Naive thymus-derived CD8-positive, alpha-beta T cell (primary cell): ENCODE measurements around the gene NRXN3. TPM values are rescaled to one million over a fixed set of nuclear protein-coding genes. Genes with fewer than 3 reads are reported as not detected.

Experiments used
- ATAC-seq, 2 donors: fragments of 150-1000 bp; cut with Tn5 transposase in 1 of 2; sonication (Bioruptor Pico), chemical (Tn5 transposase) in 1 of 2; 1 replicate in 1 of 2; 2 replicates in 1 of 2; pipeline ENCODE4 v1.10.0; 2021; ENCODE audit warnings: mild to moderate bottlenecking in 2 of 2, moderate library complexity in 2 of 2
- POLR2A ChIA-PET: fragments of 350-600 bp; sonication (Branson Sonifier 250); formaldehyde crosslinking; loops from one replicate; lab custom pipeline; 2021; ENCODE audit warnings: antibody characterized with exemption; lab: Charles Lee
- DNase-seq, 10 donors: peaks; one replicate each; pipeline versions ENCODE4 v3.0.0 to v3.0.0-alpha.2; 2020 to 2022
- H3K27ac Mint-ChIP-seq, 10 donors: one replicate each; pipeline ENCODE4 v1.8.0; 2020 to 2022; ENCODE audit warnings: mild to moderate bottlenecking in 10 of 10, mixed read lengths in 10 of 10, moderate library complexity in 4 of 10, inconsistent platforms in 1 of 10
- H3K27me3 Mint-ChIP-seq, 5 donors: one replicate each; pipeline ENCODE4 v1.8.0; 2021 to 2022; ENCODE audit warnings: mixed read lengths in 5 of 5
- H3K36me3 Mint-ChIP-seq, 3 donors: one replicate each; pipeline ENCODE4 v1.8.0; 2020 to 2022; ENCODE audit warnings: mixed read lengths in 3 of 3, mild to moderate bottlenecking in 2 of 3, inconsistent platforms in 1 of 3
- H3K4me1 Mint-ChIP-seq, 4 donors: one replicate each; pipeline ENCODE4 v1.8.0; 2021 to 2022; ENCODE audit warnings: mixed read lengths in 4 of 4
- H3K4me3 Mint-ChIP-seq, 10 donors: one replicate each; pipeline ENCODE4 v1.8.0; 2020 to 2022; ENCODE audit warnings: mild to moderate bottlenecking in 10 of 10, mixed read lengths in 10 of 10, moderate library complexity in 6 of 10, inconsistent platforms in 1 of 10
- H3K9me3 Mint-ChIP-seq, 9 donors: one replicate each; pipeline ENCODE4 v1.8.0; 2020 to 2022; ENCODE audit warnings: mixed read lengths in 9 of 9, mild to moderate bottlenecking in 3 of 9, inconsistent platforms in 1 of 9, moderate library complexity in 1 of 9
- polyA plus RNA-seq, 3 donors: library from polyadenylated mRNA; unstranded; fragments of 300-500 nt; fragmentation: Illumina TruSeq; gene quantifications; one replicate each; pipeline ENCODE4 v1.2.3, GENCODE V29; 2021
- total RNA-seq, 8 experiments: library from RNA in 2 of 8; stranded (reverse) in 2 of 8; gene quantifications; one replicate each; pipeline ENCODE4 v1.2.3 and lab custom pipeline; 2021 to 2026

The NRXN3 gene
- total and polyA plus RNA-seq, 5 experiments from 2014 or later: not detected

DNA sequence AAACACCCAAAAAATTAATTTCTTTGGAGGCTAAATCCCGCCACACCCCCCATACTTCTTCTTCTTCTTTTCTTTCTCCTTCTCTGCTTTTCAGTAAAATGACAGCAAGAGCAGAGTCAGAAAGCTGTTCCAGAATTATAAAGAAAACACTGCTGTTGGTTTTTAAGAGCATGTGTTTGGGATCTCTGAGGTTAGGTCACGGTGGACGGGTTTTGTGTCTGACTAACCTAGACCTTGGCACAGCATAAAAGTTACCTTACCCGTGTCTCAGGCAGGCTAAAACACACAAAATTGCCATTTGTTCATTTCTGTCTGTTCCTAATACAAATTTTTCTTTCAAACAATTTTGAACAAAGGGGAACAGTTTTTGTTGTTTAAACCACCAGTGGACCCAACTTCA, 540.8 kb downstream of the NRXN3 start:
- H3K4me3 Mint-ChIP-seq: no peak overlapping the region
- POLR2A ChIA-PET: no interaction called here

DNA sequence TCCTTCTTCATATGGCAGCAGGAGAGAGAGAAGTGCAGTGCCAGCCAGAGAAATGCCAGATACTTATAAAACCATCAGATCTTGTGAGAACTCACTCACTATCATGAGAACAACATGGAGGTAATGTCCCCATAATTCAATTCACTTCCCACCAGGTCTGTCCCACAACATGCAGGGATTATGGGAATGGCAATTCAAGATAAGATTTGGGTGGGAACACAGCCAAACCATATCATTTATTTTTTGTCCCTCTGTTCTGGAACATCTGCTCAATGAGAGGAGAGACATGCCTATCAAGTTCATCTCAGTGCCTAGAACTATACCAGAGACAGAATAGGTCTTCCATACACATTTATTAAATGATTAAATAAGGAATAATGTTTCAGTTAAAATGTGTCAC, 543.5 kb downstream of the NRXN3 start:
- POLR2A ChIA-PET: no interaction called here
- ATAC-seq (no peak), DNase-seq (no peak)
- H3K9me3 Mint-ChIP-seq: peaks cover 0 to 12% (median 2%) of the 10 kb centered on the region in 9 donors
- H3K4me3 Mint-ChIP-seq: no peak overlapping the region
- H3K27ac Mint-ChIP-seq: no peak overlapping the region
- H3K27me3 Mint-ChIP-seq: peaks cover 0 to 10% (median 0%) of the 10 kb centered on the region in 5 donors
- no peaks in the 10 kb centered on the region for H3K4me1 Mint-ChIP-seq
- no peaks in the 10 kb centered on the region for H3K36me3 Mint-ChIP-seq

More for the DNA sequence above, 540.8 kb downstream of the NRXN3 start:
- H3K36me3 Mint-ChIP-seq: no peaks in the 10 kb centered on the region
- peaks cover 0 to 10% (median 1%) of the 10 kb centered on the region in 5 donors for H3K27me3 Mint-ChIP-seq
- H3K9me3 Mint-ChIP-seq: peaks cover 0 to 12% (median 3%) of the 10 kb centered on the region in 9 donors
- DNase-seq (no peak), ATAC-seq (no peak)
- H3K27ac Mint-ChIP-seq: no peak overlapping the region
- no peaks in the 10 kb centered on the region for H3K4me1 Mint-ChIP-seq

DNA sequence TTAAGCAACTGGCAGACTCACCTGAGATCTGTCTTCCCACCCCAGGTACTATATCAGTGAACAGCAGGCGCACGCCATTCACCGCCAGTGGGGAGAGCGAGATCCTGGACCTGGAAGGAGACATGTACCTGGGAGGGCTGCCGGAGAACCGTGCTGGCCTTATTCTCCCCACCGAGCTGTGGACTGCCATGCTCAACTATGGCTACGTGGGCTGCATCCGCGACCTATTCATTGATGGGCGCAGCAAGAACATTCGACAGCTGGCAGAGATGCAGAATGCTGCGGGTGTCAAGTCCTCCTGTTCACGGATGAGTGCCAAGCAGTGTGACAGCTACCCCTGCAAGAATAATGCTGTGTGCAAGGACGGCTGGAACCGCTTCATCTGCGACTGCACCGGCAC, 544.5 kb downstream of the NRXN3 start:
- Mint-ChIP-seq H3K36me3 (no peaks in the 10 kb centered on the region), H3K9me3 (peaks cover 0 to 12% (median 2%) of the 10 kb centered on the region in 9 donors), H3K27me3 (peaks cover 0 to 10% (median 0%) of the 10 kb centered on the region in 5 donors), H3K4me1 (no peaks in the 10 kb centered on the region), H3K27ac (no peak overlapping the region), H3K4me3 (no peak overlapping the region)
- ATAC-seq (no peak), DNase-seq (no peak)
- POLR2A ChIA-PET: no interaction called here

DNA sequence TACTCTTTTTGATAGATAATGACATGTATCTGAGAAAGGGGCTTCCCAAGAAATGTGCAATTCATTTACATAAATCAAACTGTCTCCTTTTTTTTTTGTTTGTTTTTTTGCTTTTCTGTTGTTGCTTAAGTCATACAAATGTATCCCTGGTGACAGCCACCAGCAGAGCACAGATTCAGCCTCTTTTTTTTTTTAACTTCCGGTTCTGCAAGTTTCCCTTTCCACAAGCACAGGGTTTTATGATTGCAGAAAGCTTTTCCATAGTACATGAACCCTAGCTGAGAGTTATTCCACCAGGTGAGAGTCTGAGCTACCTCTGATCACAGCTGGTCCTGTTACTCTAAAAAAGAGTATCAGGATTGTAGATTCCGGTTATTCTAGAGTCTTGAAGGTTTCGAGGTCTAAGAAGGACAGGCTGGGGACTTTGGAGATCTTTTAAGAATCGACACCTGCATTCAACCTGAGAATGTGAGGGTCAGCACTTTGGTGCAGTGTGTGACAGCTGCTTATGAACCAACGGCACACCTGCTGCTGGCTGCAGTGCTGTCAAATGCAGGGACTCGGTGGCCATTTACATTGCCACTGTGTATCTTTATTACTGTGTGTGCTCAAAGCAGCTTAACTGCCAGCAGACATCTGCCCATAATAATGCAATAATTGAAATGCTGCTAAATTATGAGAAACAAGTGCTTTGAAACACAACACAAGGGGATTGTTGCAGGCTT, 551.7 kb downstream of the NRXN3 start:
- Mint-ChIP-seq H3K4me3 (no peak overlapping the region), H3K27ac (no peak overlapping the region), H3K36me3 (no peaks in the 10 kb centered on the region), H3K4me1 (no peaks in the 10 kb centered on the region), H3K27me3 (peaks cover 0 to 14% (median 2%) of the 10 kb centered on the region in 5 donors), H3K9me3 (no peaks in the 10 kb centered on the region)
- POLR2A ChIA-PET: no interaction called here
- ATAC-seq (no peak), DNase-seq (no peak)

DNA sequence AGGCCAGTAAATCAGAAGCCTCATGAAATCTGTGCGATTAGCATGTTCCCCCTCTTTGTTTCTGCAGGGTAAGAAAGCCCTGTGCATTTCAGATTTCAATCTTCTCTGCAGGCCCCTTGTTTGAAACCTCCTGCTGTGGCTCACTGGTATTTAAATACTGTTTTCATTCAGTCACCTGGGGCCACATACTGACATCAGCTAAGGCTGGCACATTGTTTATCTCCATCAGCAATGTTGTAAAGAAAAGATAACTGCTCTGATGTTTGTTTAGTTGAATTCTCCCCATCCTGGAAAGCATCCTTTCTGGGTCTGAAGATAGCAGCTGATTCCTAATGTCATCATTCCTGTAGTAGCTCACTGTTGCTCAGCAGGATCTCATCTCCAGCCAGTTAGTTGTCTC, 554.9 kb downstream of the NRXN3 start:
- POLR2A ChIA-PET: no interaction called here
- H3K27ac Mint-ChIP-seq: no peak overlapping the region
- ATAC-seq (no peak), DNase-seq (no peak)
- no peaks in the 10 kb centered on the region for H3K4me1 Mint-ChIP-seq
- peaks cover 0 to 14% (median 2%) of the 10 kb centered on the region in 5 donors for H3K27me3 Mint-ChIP-seq
- H3K36me3 Mint-ChIP-seq: no peaks in the 10 kb centered on the region
- no peak overlapping the region for H3K4me3 Mint-ChIP-seq
- no peaks in the 10 kb centered on the region for H3K9me3 Mint-ChIP-seq

DNA sequence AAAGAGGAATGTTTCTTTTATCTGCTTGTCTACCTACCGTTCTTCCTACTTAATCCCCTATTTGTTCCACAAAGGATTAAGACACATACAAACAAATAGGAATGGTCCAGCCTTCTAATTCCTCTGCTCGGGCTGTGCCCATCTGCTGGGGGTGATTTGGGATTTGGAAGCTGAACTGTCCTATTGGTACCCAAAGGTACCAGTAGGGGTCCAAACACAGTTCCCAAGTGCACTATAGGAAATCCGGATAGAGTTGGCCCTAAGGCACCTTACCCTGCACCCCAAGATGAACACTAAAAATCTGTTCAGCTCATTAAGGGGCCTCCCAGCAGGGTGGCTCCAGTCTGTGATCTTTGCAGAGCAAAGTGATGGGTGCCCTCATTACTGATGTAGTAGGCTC, 566.9 kb downstream of the NRXN3 start:
- POLR2A ChIA-PET: no interaction called here
- no peak for ATAC-seq
- no peak overlapping the region for H3K4me3 Mint-ChIP-seq
- peaks cover 0 to 13% (median 0%) of the 10 kb centered on the region in 9 donors for H3K9me3 Mint-ChIP-seq
- DNase-seq: no peak
- H3K27ac Mint-ChIP-seq: no peak overlapping the region
- no peaks in the 10 kb centered on the region for H3K4me1 Mint-ChIP-seq
- peaks cover 0 to 15% (median 0%) of the 10 kb centered on the region in 5 donors for H3K27me3 Mint-ChIP-seq
- H3K36me3 Mint-ChIP-seq: no peaks in the 10 kb centered on the region

DNA sequence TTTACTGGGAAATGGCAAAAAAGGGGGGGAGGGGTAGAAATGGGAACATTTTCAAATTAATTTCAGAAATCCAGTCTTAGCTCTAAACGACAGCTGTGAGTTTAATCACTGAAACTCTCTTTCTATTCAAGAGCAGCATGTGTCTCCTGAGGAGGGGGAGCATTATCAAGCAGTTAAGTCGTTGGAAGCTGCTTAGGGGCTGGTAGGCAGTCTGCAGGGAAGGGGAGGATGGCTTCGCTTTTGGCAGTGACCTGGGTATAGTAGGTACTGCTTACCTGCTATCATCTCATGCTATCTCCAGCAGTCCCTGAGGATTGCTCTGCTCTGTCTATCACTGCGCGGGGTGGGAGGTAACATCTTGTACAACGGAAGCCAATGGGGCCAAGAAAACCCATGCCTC, 567.4 kb downstream of the NRXN3 start:
- Mint-ChIP-seq H3K27ac (no peak overlapping the region), H3K9me3 (peaks cover 0 to 13% (median 0%) of the 10 kb centered on the region in 9 donors), H3K4me3 (no peak overlapping the region), H3K4me1 (no peaks in the 10 kb centered on the region), H3K27me3 (peaks cover 0 to 15% (median 0%) of the 10 kb centered on the region in 5 donors), H3K36me3 (no peaks in the 10 kb centered on the region)
- DNase-seq (no peak), ATAC-seq (no peak)
- POLR2A ChIA-PET: no interaction called here

DNA sequence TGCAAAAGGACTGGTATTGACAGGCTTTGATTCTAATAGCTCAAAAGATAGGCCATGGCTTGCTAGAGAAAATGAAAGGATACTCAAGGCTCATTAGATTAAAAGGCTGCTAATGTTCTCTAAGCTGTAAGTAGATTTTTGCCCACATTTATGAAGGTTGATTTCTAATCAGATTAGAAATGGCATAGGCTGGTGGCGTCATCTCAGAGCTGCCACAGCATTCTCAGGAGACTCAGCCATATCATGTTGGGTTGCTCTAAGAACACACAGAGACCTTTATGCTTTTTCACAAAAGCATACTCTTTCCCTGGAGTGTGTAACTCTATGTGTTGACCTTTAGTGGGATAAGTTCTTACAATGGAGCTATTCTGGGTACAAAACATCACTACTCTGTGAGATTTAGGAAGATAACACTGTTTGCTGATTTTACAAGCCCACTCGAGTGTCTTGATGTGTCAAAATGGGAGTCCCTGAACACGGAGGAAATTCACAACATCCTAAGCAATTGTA, 576.0 kb downstream of the NRXN3 start:
- DNase-seq: no peak
- no peak overlapping the region for H3K27ac Mint-ChIP-seq
- POLR2A ChIA-PET: no interaction called here

DNA sequence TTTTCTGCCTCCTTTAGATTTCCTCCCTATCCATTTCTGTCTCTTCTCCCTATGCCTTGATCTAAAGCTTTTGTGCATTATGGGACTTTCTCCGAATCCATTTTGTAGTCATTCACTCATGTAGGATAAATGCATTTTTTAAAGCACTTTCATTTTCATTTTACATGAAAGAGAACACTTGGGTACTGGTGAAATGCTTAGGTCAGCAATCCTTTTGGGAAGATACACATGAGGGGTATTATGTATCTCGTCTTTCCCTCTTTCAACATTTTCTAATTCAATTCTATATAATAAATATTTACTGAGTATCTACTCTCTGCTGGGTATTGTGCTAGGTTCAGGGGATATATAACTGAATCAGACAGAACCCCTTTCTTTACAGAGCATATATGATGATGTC, 577.6 kb downstream of the NRXN3 start:
- no peak for ATAC-seq
- Mint-ChIP-seq H3K4me3 (no peak overlapping the region), H3K27me3 (peaks cover 0 to 30% (median 3%) of the 10 kb centered on the region in 5 donors), H3K27ac (no peak overlapping the region), H3K36me3 (no peaks in the 10 kb centered on the region), H3K9me3 (peaks cover 0 to 11% (median 0%) of the 10 kb centered on the region in 9 donors), H3K4me1 (no peaks in the 10 kb centered on the region)
- POLR2A ChIA-PET: no interaction called here
- no peak for DNase-seq

More for the DNA sequence above, 576.0 kb downstream of the NRXN3 start:
- ATAC-seq: no peak
- Mint-ChIP-seq H3K27me3 (peaks cover 0 to 13% (median 3%) of the 10 kb centered on the region in 5 donors), H3K9me3 (peaks cover 0 to 11% (median 0%) of the 10 kb centered on the region in 9 donors), H3K36me3 (no peaks in the 10 kb centered on the region), H3K4me3 (no peak overlapping the region), H3K4me1 (no peaks in the 10 kb centered on the region)

DNA sequence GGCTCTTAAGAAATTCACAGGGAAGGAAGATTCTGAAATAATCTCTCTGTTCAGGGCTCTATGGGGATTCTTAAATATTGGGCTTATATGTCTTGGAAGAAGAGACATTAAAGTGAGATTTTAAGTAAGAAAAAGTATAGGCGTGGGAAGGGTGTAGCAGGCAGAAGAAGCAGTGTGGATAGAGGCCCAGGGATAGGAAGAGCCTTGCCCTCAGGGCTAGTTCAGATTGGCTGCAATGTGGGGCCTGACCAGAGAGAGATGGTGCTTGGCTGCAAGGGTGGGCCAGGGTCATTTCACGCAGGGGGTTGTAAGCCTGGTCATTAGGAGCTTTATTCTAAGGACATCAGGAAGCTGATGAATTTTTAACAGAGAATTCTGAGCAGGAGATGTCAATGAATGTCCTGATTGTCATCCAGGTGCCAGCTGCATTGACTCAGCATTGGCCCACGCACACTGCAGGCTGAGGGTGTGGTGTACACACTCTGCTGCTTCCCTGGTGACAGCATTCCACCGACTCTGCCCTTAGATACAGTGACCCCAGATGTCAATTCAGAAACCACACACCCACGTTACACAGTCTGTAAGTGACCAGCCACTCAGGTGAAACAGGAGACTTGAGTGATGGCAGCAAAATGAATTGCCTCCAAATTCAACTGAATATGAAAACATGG, 582.5 kb downstream of the NRXN3 start:
- Mint-ChIP-seq H3K27me3 (peaks cover 0 to 24% (median 2%) of the 10 kb centered on the region in 5 donors), H3K9me3 (peaks cover 0 to 11% (median 0%) of the 10 kb centered on the region in 9 donors), H3K27ac (no peak overlapping the region), H3K4me1 (no peaks in the 10 kb centered on the region), H3K36me3 (no peaks in the 10 kb centered on the region), H3K4me3 (no peak overlapping the region)
- POLR2A ChIA-PET: no interaction called here
- ATAC-seq (no peak), DNase-seq (no peak)

DNA sequence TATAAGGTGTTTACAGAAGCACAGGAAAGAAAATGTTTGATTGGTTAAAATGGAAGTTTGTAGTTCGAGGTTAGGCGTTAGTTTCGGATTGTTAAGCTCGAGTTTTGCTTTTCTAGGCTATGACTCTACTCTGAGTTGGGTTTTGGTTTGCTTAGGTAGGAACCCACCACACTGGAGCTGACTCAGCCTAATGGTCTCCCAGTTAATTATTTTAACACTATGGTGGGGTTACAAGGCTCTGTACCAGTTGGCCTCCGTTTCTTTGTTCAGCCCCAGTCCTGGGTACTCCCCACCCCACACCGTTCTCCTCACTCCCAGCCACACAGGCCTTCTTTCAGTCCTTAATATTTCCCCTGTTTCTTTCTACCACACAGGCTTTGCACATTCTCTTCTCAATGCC, 583.9 kb downstream of the NRXN3 start:
- H3K27me3 Mint-ChIP-seq: peaks cover 0 to 18% (median 2%) of the 10 kb centered on the region in 5 donors
- POLR2A ChIA-PET: no interaction called here
- no peaks in the 10 kb centered on the region for H3K36me3 Mint-ChIP-seq
- DNase-seq (no peak), ATAC-seq (no peak)
- peaks cover 0 to 4% (median 0%) of the 10 kb centered on the region in 9 donors for H3K9me3 Mint-ChIP-seq
- H3K4me1 Mint-ChIP-seq: no peaks in the 10 kb centered on the region
- H3K27ac Mint-ChIP-seq: no peak overlapping the region
- H3K4me3 Mint-ChIP-seq: no peak overlapping the region

DNA sequence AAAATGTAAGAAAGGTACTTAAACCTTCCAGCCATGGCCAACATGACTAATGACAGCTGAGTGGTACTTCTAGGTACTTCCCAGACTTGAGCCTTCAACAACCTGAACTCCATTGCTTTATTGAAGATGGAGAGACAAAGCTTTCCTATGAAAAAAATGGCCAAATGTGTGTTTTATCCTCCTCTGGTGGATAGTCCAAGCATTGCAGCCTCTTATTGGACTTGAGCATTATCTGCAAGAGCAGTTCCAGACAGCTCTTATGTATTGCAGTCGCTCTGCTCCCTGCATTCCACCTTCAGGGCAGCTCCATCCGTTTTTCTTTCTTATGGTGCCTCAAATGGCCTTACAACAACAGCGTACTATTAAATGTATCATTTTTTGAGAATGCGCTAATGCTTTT, 588.2 kb downstream of the NRXN3 start:
- Mint-ChIP-seq H3K27me3 (peaks cover 0 to 8% (median 2%) of the 10 kb centered on the region in 5 donors), H3K4me1 (no peaks in the 10 kb centered on the region), H3K9me3 (peaks cover 0 to 11% (median 0%) of the 10 kb centered on the region in 9 donors), H3K4me3 (no peak overlapping the region), H3K27ac (no peak overlapping the region), H3K36me3 (no peaks in the 10 kb centered on the region)
- POLR2A ChIA-PET: no interaction called here
- no peak for ATAC-seq
- no peak for DNase-seq

DNA sequence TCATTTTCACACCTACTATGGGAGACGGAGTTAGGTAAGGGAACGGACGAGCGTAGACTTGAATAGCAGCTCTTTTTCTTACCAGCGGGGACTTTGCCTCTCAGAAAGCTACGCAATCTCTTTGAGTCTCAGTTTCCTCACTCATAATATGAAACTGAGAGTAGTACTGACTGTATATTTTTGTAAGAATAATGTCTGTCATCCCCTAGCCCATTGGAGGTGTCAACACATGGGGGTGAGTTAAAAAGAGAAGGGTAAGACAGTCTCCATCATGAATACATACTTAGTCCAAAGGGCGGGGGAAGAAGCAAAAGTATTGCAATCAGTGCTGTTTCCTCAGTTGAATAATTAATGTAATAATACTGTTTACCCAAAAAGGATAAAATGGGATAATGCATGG, 592.2 kb downstream of the NRXN3 start:
- H3K9me3 Mint-ChIP-seq: peaks cover 0 to 11% (median 0%) of the 10 kb centered on the region in 9 donors
- no peak overlapping the region for H3K4me3 Mint-ChIP-seq
- DNase-seq: no peak
- POLR2A ChIA-PET: no interaction called here
- H3K4me1 Mint-ChIP-seq: no peaks in the 10 kb centered on the region
- H3K36me3 Mint-ChIP-seq: no peaks in the 10 kb centered on the region
- no peak overlapping the region for H3K27ac Mint-ChIP-seq
- ATAC-seq: no peak
- H3K27me3 Mint-ChIP-seq: peaks cover 0 to 8% (median 0%) of the 10 kb centered on the region in 5 donors
